GM21360 (cell line): ENCODE measurements around the gene CST8.
"Not testable (repeated sequence)": the region's sequence is repeated elsewhere in the genome, so short reads cannot be mapped to it uniquely, and the experiment has no call there.

Experiments used
- ATAC-seq: cut with Tn5 transposase; IDR thresholded peaks from one replicate; pipeline ENCODE4 v1.9.1; 2021; ENCODE audit warnings: mild to moderate bottlenecking, moderate library complexity; ENCODE audit not compliant: unreplicated experiment

Gene CST8, protein sequence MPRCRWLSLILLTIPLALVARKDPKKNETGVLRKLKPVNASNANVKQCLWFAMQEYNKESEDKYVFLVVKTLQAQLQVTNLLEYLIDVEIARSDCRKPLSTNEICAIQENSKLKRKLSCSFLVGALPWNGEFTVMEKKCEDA

DNA sequence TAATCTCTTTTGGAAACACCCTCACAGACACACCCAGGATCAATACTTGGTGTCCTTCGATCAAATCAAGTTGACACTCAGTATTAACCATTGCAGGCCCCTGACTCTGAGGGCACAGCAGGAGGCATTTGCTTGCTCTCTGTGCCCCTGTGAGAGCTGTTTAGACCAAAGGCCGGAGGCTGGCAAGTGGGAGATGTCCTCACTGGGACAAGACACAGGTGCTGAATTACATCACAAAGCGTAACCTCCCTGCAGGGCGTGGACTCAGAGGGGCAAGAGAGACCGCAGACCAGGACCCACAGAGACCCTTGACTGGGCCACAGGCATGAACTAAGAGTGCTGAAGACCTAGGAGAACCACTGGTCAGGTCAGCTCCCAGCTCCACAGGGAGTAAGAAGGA, at the start of gene CST8:
CST8 (plus strand) TSS at position 301 of the 400 bp plus-strand sequence. CDS start 551 bp downstream, outside the sequence.
- ATAC-seq = no peak

DNA sequence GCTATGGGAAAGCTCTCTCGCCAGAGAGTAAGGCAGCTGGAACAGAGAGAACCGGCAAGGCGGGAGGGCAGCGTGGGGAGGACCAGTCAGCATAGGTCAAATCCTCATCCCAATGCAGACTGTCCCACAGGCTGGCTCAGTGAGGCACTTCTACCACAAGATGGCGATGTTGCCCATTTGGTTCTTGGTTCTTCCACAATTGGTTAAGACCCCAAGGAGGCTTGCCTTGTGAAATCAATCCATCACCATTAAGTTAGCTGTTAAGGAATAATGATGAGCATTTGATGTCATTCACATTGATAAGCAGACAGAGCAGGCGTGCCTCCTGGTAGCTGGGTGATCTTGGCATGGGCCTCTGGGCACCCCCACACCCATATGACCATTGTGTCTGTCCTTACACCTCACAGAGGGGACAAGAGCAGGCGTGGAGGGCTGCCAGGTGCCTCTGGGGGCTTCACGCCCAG, 49.0 kb upstream of the CST8 start:
- no peak for ATAC-seq

DNA sequence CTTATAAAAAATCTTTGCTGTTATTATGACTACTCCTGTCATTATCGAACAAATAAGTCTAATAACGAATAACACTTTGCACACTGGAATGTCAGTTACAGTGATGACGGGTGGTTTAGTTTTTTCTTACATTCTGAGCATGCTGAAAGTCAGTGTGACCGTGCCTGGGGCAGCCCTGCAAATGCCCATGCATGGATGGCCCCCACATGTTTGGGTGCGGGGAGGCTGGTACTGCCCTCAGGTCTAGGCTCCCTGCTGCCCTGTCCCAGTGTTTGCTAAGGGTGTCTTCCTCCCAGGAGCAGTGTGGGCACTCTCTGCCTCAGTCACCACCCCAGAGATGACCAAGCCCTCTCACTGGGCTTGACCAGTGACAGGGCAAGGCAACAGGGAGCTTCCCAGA, 48.5 kb upstream of the CST8 start:
- no peak for ATAC-seq

DNA sequence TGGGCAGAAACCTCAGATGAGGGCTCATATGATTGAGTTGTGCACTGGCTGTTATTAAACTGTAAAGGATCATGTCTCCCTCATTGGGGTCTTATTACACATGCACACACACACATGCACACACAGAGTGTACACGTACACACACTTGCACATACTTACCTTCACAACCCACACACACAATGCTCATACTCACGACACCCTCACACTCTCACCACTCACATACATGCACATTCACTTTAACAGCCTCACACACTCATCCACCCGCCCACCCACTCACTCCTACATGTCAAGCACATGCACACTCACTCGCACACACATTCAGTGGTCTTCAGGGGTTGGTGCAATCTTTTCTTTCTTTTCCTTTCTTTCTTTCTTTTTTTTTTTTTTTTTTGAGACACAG, 46.1 kb upstream of the CST8 start:
- ATAC-seq = no peak

DNA sequence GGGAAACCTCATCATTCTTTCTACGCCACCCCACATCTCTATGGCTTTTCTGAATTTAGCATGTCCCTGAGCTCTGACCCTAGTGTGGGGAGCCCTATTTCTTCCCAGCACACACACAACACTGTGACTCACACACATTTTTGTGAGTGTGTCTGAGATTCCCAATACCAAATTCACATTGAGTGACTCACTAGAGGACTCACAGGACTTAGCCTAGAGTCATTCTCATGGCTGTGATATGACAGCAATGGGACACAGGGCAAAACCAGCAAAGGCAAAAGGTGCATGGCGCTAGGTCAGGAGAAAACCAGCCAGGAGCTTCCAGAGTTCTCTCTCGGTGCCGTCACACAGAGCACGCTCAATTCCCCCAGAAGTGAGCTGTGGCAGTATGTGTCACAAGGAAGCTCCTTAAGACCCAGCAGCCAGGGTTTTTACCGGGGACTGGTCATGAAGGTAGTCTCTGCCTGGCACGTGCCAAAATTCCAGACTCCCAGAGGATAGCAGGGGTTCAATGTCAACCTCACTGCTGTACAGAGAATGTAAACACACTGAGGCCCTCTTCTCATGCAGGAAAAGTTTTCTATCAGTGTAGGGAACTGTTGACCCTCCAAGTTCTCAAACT, 45.2 kb upstream of the CST8 start:
- no peak for ATAC-seq

DNA sequence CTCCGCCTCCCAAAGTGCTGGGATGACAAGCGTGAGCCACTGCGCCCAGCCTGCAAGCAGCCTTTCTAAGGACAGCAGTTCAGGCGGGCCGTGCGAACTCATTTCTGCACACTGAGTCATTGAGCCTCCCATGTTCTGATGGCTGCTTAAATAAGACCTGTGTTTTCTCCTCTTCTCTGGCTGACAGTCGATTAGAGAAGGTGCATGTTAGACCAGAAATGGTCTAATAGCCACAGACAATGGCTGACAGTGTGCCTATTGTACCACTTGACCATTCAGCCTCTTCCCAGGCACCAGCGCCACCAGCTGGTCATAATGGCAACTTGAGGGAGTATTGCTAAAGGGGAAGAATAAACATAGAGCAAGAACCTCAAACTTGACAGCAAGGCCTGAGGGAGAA, 44.4 kb upstream of the CST8 start:
- no peak for ATAC-seq

DNA sequence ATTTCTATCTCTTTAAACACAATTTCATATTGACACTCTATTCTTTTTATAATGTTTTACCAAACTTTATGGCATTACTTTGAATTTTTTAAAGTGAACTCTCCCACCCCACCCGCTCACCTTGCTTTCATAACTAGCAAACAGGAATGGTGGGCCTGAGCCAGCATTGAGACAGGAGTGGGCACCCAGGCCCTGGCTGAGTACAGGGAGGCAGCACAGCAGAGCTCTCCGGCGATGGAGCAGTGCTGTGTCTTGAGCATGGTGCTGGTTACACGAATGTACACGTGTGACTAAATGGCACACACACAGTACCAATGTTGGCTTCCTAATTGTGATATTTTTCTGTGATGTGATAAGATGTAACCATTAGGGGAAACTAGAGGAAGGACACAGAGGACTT, 42.8 kb upstream of the CST8 start:
- no peak for ATAC-seq

DNA sequence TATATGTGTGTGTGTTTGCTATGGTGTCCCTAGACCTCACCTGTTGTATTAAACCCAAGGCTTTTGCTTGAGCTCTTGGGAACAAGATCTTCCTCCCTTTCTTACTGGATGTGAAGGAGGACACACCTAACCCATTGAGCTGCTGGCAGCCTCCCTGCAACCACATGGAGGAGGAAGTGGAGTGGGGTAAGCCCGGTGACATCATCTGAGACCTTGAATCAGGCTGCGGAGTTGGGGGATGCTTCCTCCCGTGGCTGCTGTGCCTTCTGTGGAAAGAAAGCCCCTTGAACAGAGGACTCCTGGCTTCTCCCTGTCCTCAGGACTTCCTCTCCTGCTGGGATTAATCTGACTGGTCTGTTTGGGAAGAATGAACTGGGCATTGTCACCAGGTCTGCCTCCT, 41.5 kb upstream of the CST8 start:
- no peak for ATAC-seq

DNA sequence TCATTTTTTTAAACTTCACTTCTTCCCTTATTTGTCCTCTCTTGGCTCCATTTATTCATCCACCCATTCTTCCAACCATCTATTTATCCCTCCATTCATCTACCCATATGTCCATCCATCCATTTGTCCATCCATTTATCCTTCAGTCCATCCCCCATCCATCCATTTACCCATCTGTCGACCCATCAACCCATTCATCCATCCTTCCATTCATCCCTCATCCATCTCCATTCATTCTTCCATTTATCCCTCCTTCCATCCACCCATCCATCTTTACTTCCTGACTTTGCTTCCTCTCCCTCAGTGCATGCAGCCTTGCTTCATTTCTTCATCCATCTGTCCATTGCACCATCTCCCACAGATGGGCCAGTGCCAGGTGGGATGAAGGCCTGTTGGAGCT, 40.0 kb upstream of the CST8 start:
- no peak for ATAC-seq

DNA sequence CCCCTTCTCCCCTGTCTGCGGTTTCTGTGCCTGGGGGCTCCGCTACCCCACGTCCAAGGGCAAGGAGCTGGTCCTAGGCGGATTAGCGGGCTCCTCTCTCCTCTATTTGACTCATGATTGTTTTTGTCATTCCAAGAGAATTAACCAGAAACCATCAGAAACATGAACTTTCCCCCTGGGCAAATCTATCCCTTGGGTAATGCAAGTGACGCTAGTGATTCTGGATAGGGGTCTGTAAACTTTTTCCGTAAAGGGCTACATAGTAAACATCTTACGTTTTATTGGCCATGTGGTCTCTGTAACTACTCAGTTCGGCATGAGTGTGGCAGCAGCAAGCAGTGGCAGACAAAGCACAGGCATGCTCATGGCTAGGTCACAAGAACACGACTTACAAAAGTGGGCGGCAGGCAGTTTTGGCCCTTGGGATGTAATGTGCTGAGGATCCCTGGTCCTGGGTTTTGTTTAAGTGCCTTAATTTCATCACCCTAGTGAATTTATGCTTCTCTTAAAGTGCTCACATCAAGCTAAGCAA, 38.9 kb upstream of the CST8 start:
- no peak for ATAC-seq

DNA sequence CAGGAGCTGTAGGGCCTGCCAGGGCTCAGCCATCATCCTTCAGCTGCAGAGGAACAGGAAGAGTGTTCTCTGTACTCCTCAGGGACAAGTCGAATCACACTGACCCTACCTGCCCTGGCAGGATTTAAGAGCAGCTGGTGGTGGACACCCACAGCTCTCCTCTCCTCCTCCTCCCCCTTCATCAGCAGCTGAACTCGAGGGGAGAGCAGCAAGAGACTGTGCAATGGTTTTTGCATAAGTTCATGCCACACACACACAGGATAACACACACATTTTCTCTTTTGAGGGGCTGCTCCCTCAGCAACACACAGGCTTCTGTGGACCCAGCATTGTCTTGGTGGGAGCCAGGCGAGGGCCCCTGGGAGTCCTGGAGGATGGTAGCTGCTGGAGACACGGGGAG, 38.1 kb upstream of the CST8 start, which contains the start of gene CST11:
CST11 (minus strand) TSS at position 101 of the 400 bp plus-strand sequence; CDS start at position 36, 65 bp downstream.
- ATAC-seq = no peak

DNA sequence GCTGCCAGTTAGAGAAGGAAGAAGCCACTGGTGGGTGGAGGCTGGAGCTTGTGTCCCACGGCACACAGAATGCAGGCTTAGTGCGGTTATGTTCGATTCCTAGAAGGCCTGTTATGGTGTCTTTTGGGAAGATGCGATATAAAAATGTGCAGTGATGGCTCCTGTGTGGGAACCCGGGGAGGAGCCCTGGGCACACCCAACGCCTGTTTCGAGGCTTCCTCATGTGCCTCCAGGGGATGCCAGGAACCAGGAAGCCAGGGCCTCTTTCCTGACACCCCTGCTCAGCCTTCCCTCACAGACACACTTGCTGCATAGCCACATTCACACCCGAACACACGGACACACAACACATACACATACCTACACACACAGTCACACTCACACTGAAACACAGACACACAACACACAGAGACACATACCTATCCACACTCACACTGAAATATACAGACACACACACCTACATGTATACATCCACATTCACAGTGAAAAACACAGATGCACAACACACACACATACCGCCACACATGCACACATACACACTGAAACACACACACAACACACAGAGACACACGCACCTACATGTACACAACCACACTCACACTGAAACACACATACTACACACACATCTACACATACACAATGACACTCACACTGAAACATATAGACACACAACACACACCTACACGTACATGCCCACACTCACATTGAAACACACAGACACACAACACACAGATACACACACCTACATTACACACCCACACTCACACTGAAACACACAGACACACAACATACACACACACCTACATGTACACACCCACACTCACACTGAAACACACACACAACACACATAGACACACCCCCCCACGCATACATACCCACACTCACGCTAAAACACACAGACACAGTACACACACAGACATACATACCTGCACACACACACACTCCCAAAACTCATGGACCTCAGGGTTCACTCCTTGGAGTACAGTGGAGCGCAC, 37.1 kb upstream of the CST8 start:
- no peak for ATAC-seq

DNA sequence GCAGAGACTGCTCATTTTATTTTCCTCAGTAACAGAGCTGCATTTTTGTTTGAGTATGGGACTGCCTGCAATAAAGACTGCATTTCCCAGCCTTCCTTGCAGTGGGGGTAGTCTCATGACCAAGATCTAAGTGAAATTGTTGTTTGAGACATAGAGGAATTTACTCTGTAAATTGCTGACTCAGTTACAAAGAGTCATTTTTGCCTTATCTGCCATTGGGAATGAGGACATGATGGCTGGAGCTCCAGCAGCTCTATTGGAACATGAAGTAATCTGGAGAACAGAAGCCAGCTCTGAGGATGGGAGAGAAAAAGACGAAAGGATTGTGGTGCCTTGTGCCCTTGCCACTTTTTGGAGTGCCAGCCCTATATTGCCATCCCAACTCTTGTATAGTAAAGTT, 36.1 kb upstream of the CST8 start:
- ATAC-seq = no peak

DNA sequence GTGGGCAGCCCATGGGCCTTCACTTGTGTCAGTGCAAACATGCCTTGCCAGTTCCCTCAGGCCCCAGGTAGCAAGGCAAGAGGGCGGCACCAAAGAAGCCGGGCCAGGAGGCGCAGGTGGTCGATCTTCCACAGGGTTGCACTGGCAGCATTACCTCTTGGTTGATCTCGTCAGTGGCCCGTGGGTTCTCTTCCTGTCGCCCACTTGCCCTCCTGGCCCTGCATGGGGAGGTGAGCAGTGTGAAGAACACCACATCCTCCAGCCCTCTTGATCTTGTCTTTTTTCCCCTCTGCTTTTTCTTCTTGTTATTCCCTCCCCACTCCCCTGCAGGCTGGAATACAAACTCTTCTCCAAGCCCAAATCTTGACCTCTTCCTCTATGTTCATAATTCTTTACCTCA, 35.3 kb upstream of the CST8 start:
- ATAC-seq = no peak

DNA sequence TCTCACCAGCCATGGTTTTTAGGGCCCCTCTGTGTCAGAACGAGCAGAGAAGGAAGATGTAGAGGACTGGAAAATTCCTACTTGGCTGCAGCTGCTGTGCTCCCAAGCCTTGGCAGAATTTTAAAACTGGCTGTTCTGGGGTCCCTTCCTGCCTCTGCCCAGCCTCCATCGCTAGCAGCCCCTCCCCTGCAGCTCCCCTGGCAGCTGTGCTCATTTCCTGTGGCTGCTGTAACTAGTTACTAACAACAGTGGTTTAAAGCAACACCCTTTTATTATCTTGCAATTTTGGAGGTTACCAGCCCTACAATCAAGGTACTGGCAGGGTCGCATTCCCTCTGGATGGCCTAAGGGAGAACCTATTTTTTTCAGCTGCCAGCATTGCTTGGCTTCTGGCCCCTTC, 34.5 kb upstream of the CST8 start:
- no peak for ATAC-seq

DNA sequence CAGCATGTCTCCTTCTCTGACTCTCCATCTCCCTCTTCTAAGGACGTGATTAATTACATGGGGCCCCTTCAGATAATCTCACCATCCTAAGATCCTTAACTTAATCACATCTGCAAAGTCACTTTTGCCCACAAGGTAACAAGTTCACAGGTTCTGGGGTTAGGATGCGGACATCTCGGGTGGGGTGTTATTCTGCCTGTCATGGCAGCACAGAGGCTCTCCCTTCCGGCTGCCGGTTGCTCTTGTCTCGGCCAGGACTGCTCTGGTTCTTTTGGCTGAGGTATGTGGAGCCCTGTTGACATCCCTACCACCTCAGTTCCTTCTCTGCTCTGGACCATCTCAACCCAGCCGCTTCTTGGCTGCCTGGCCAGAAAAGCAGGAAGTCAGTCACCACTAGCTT, 34.0 kb upstream of the CST8 start:
- no peak for ATAC-seq

DNA sequence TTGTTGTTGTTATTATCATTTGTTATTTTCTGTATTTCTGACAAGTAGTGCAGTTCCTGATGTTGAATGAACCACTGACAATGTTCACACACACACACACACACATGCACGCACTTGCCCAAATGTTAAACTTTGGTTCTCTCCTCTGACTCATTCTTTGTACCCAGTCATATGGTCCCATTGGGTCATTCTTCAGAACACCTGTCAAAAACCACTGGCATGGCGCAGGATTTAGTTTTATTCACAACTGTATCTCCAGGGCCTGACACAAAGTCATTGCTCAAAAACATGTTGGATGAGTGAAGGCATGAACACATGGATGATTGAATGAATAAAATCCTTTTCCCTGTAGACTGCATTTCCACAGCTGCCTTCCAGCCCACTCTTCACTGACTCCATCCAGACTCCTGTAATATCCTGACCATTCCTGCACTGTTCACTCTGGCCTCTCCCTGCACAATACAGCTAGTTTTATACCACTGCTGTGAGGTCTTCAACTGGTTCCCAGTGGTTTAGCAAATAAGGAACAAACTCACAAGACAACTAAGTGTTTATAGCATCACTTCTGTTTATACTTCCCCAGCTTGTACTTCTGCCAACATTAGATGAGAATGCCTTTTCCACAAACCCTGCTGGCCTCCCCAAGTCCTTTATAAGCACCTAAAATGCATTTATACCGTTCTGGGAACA, 31.3 kb upstream of the CST8 start:
- ATAC-seq = no peak

DNA sequence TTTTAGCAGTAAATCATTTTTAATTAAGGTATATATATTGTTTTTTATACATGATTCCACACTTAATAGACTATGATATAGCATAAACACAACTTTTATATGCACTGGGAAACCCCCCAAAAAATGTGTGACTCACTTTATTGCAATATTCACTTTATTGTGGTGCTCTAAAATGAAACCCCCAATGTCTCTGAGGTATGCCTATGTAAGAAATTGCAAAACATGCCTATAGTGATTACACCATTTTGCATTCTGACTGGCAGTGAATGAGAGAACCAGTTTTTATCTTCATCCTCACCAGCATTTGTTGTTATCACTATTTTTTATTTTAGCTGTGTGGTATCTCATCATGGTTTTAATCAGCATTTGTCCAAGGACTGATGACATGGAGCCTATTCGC, 29.7 kb upstream of the CST8 start:
- no peak for ATAC-seq

DNA sequence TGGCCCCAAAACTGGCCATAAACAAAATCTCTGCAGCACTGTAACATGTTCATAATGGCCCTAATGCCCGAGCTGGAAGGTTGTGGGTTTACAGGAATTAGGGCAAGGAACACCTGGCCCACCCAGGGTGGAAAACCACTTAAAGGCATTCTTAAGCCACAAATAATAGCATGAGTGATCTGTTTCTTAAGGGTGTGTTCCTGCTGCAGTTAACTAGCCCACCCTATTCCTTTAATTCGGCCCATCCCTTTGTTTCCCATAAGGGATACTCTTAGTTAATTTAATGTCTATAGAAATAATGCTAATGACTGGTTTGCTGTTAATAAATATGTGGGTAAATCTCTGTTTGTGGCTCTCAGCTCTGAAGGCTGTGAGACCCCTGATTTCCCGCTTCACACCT, 24.0 kb upstream of the CST8 start:
- not testable (repeated sequence) for ATAC-seq

DNA sequence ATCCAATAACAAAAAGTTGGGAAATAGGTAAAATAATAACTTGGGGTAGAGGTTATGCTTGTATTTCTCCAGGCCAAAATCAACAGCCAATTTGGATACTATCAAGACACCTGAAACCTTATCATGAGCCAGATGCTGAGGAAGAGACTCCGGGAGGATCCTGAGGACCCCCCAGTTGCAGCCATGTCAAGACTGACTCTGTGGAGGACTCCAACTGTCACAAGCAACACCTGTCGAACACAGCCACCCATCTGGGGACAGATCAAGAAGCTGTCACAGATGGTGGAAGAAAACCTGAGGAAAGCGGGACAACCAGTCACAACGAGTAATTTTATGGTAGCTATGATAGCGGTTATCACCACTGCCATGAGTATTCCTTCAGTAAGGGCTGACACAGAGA, 18.6 kb upstream of the CST8 start:
- not testable (repeated sequence) for ATAC-seq

DNA sequence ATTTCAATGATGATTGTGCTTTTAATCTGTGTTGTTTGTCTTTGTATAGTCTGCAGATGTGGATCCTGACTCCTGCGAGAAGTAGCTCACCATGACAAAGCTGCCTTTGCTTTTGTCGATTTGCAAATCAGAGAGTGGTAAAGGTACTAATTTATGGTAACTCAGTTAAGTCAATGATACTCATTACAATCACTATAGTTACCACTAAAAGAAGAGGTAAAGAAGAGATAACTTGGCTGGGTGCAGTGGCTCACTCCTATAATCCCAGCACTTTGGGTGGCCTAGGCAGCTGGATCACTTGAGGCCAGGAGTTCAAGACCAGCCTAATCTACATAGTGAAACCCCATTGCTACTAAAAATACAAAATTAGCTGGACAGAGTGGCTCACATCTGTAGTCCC, 17.6 kb upstream of the CST8 start:
- ATAC-seq = not testable (repeated sequence)
